ENCODE data around the gene SFXN1. TPM values are rescaled to one million over a fixed set of nuclear protein-coding genes. Genes with fewer than 3 reads are reported as not detected.
A peak's percentile ranks its signal among the peaks of the same experiment; 100 is the strongest.

The SFXN1 gene
- total RNA-seq (100 to 1,000 TPM in 1 of 9 donors, 10 to 100 TPM in 8; 34.0 to 142 (median 63.5) TPM), polyA plus RNA-seq (100 to 1,000 TPM in 1 of 3 donors, 10 to 100 TPM in 2; 10.1 to 102 (median 10.4) TPM)
- long read RNA-seq, donor 1, full-length matches to known transcripts = 32 of 32 reads
- long read RNA-seq, donor 1, partial matches to known transcripts = 0 of 32 reads
- long read RNA-seq, donor 1, other reads (novel, unspliced or antisense) = 0 of 32 reads
- long read RNA-seq, donor 2, full-length matches to known transcripts = 27 of 124 reads
- long read RNA-seq, donor 2, partial matches to known transcripts = 97 of 124 reads
- long read RNA-seq, donor 2, other reads (novel, unspliced or antisense) = 0 of 124 reads
- long read RNA-seq, donor 3, full-length matches to known transcripts = 22 of 22 reads
- long read RNA-seq, donor 3, partial matches to known transcripts = 0 of 22 reads
- long read RNA-seq, donor 3, other reads (novel, unspliced or antisense) = 0 of 22 reads
- long read RNA-seq, donor 4, full-length matches to known transcripts = 20 of 33 reads
- long read RNA-seq, donor 4, partial matches to known transcripts = 3 of 33 reads
- long read RNA-seq, donor 4, other reads (novel, unspliced or antisense) = 10 of 33 reads
- long read RNA-seq, donor 5, full-length matches to known transcripts = 72 of 83 reads
- long read RNA-seq, donor 5, partial matches to known transcripts = 2 of 83 reads
- long read RNA-seq, donor 5, other reads (novel, unspliced or antisense) = 9 of 83 reads
- long read RNA-seq, donor 6, full-length matches to known transcripts = 9 of 16 reads
- long read RNA-seq, donor 6, partial matches to known transcripts = 2 of 16 reads
- long read RNA-seq, donor 6, other reads (novel, unspliced or antisense) = 5 of 16 reads
- long read RNA-seq, donor 7, full-length matches to known transcripts = 15 of 15 reads
- long read RNA-seq, donor 7, partial matches to known transcripts = 0 of 15 reads
- long read RNA-seq, donor 7, other reads (novel, unspliced or antisense) = 0 of 15 reads
- long read RNA-seq, donor 8, full-length matches to known transcripts = 37 of 37 reads
- long read RNA-seq, donor 8, partial matches to known transcripts = 0 of 37 reads
- long read RNA-seq, donor 8, other reads (novel, unspliced or antisense) = 0 of 37 reads
- long read RNA-seq, donor 9, full-length matches to known transcripts = 33 of 33 reads
- long read RNA-seq, donor 9, partial matches to known transcripts = 0 of 33 reads
- long read RNA-seq, donor 9, other reads (novel, unspliced or antisense) = 0 of 33 reads
- long read RNA-seq, donor 10, full-length matches to known transcripts = 9 of 9 reads
- long read RNA-seq, donor 10, partial matches to known transcripts = 0 of 9 reads
- long read RNA-seq, donor 10, other reads (novel, unspliced or antisense) = 0 of 9 reads

DNA sequence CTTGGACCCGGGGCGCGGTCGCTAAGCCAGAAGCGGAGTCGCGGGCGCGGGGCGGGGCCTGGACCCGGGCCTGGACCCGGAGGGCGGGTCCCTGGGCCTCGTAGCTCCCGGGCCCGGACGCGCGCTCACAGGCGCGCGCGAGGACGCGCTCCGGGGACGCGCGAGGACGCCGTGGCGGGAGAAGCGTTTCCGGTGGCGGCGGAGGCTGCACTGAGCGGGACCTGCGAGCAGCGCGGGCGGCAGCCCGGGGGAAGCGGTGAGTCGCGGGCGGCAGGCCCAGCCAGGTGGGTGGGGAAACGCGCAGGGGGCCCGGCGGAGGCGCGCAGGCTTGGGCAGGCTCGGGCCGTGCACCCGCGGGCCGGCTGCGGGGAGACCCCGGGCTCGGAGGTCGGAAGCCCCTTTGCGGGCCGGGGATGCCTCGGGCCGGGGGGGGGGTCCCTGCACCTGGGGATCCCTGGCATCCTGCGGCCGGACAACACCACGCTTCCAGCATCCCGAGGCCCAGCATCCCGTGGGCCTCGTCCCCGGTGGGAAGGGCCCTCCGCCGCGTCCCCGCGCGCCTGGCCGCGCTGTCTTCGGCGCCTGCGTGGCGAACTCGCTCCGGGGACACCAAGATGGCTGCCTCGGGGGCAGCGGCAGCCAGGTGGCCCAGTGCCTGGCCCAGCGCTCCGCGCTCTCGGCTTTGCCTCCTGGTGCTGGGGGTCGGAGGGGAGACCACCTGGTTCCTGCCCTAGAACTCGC is at the start of gene SFXN1:
SFXN1 (plus strand) TSS at position 177 of the 741 bp plus-strand sequence. CDS start 13,544 bp downstream, outside the sequence.
- Histone ChIP-seq H3K4me3 (peak within 1 kb of the TSS; percentile 13 to 96 (median 56)), H3K27me3 (no peaks in the 10 kb centered on the region), H3K36me3 (replicated peaks in 1 of 2) (no peaks in the 10 kb centered on the region), H3K4me1 (replicated peaks in 1 of 2) (peaks cover 10 to 14% of the 10 kb centered on the region in 2 donors), H3K9me3 (replicated peaks in 1 of 3) (no peaks in the 10 kb centered on the region), H3K27ac (peak within 1 kb of the TSS in 3 of 5 donors; percentile 43 to 82 (median 82))
- 0 to 1% (median 0%) methylated on average over 1 to 94 of the region's 94 CpGs for WGBS, 4 donors
- peak; percentile 49 to 81 (median 67) for DNase-seq
- intact Hi-C loops (cut with DNase I) = no loop called here
- TF ChIP-seq CTCF (IDR thresholded peaks at IDR 0.05) = peak in 1 of 6 experiments; percentile 1
- peak in 1 of 2 donors; percentile 61 for TF ChIP-seq POLR2A (IDR thresholded peaks at IDR 0.05)

GRCh38 chr5:175434800-175435199 is 43.6 kb upstream of the SFXN1 start:
- intact Hi-C loops (cut with DNase I) = no loop called here

DNA sequence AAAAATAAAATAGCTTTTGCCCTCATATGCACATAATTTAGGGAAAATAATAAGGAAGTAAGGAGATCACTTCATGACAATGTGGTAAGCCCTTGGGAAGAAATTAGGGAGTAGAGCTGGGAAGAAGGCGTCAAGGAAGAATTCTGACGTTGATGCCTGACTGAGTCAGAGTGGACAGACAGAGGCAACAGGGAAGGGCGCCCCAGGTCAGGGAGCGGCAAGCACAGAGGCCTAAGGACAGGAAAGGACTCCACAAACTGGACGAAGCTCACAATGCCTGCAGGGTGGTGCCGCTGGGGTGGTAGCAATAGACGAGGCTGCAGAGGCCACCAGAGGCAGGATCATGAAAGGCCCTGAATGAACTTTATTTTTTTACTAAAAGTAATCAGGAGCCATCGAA is 42.0 kb upstream of the SFXN1 start:
- Histone ChIP-seq H3K36me3 (replicated peaks in 1 of 2) (no peaks in the 10 kb centered on the region), H3K4me1 (replicated peaks in 1 of 2) (no peaks in the 10 kb centered on the region), H3K4me3 (no peak overlapping the region), H3K27me3 (no peaks in the 10 kb centered on the region), H3K9me3 (replicated peaks in 1 of 3) (no peaks in the 10 kb centered on the region), H3K27ac (no peak overlapping the region)
- WGBS, 4 donors = 62 to 81% (median 77%) methylated on average over 8 of the region's 8 CpGs
- intact Hi-C loops (cut with DNase I) = no loop called here
- DNase-seq = no peak
- TF ChIP-seq CTCF (IDR thresholded peaks at IDR 0.05) (no peak), POLR2A (IDR thresholded peaks at IDR 0.05) (no peak)

More at GRCh38 chr5:175434800-175435199, 43.6 kb upstream of the SFXN1 start:
- Histone ChIP-seq H3K27ac (no peak overlapping the region), H3K27me3 (no peaks in the 10 kb centered on the region), H3K36me3 (replicated peaks in 1 of 2) (no peaks in the 10 kb centered on the region), H3K4me1 (replicated peaks in 1 of 2) (no peaks in the 10 kb centered on the region), H3K4me3 (no peak overlapping the region), H3K9me3 (replicated peaks in 1 of 3) (no peaks in the 10 kb centered on the region)
- DNase-seq = no peak
- WGBS, 4 donors = 64 to 82% (median 71%) methylated on average over 6 of the region's 6 CpGs
- TF ChIP-seq POLR2A (IDR thresholded peaks at IDR 0.05) (no peak), CTCF (IDR thresholded peaks at IDR 0.05) (no peak)

All from adrenal gland (tissue), 19 donors.